Measurements from ENCODE around the gene TRPM5.
"Not testable (repeated sequence)": the region's sequence is repeated elsewhere in the genome, so short reads cannot be mapped to it uniquely, and the experiment has no call there.

The TRPM5 gene

DNA sequence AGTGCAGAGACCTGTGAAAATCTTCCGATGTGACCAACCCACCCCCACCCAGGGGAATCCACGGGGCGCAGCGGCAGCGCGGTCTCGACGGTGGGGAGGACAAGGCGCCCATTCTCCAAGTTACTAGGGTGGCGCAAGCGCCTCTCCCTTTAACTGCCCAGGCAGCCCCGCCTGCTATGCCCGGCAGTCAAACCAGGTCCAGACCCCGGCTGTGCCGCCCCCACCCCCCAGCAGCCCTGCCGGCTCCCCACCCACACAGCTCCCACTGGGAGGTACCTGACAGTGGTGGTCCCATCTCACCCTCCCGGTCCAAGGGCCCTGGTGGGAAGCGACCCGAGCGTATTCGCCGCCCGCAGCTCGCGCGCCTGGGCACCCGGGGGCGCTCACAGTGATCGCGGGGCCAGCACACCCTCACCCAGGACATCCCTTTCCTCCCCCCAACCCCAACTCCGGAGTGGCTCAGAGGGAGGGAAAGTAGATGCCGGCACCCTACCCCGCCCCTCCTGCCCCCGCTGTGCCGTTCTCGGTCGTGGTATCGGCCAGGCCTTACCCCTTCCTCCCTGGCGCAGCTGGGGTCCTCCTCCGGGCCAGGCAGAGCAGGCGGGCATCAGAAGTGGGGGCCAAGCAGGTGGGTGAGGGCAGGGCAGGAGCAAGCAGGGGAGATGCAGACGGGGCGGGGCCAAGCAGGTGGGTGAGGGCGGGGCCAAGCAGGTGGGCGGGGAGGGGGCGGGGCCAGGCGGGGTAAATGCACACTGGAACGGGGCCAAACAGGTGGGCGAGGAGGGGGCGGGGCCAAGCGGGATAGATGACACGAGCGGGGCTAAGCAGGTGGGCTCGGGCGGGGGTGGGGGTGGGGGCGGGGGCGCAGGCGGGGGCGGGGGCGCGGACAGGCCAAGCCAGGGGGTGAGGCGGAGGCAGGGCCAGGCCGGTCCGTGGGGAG, at the start of gene TRPM5:
Gene TRPM5 (minus strand): TSS at position 634 of the 940 bp plus-strand sequence. CDS start 21,478 bp downstream, outside the sequence.
- DNase-seq: peak; percentile 81

- no peak for DNase-seq
Observed at GRCh38 chr11:2489083-2489482, 44.8 kb upstream of the TRPM5 start.

- DNase-seq: no peak
Observed at GRCh38 chr11:2488004-2488403, 43.7 kb upstream of the TRPM5 start.

GRCh38 chr11:2484576-2485125, 40.3 kb upstream of the TRPM5 start:
- no peak for DNase-seq

- no peak for DNase-seq
Observed at GRCh38 chr11:2483426-2483825, 39.1 kb upstream of the TRPM5 start.

- no peak for DNase-seq
Observed at GRCh38 chr11:2482745-2483144, 38.4 kb upstream of the TRPM5 start.

GRCh38 chr11:2482204-2482603, 37.9 kb upstream of the TRPM5 start:
- no peak for DNase-seq

GRCh38 chr11:2481253-2481652, 36.9 kb upstream of the TRPM5 start:
- DNase-seq: peak; percentile 29

DNA sequence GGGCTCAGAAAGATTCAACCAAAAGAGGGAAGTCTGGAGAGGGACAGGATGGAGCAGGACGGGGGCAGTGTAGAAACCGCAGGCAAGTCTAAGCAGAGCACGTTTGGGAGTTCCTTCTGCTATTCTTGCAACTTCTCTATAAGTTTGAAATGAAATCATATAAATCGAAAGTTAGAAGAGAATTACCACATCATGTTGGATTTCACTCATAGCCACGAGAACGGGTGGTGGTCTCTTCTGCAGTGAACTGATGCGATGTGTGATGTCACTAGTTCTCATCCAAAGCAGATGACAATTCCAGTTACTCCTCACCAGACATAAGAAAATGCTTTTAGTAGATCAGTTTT, 36.5 kb upstream of the TRPM5 start:
- no peak for DNase-seq

DNA sequence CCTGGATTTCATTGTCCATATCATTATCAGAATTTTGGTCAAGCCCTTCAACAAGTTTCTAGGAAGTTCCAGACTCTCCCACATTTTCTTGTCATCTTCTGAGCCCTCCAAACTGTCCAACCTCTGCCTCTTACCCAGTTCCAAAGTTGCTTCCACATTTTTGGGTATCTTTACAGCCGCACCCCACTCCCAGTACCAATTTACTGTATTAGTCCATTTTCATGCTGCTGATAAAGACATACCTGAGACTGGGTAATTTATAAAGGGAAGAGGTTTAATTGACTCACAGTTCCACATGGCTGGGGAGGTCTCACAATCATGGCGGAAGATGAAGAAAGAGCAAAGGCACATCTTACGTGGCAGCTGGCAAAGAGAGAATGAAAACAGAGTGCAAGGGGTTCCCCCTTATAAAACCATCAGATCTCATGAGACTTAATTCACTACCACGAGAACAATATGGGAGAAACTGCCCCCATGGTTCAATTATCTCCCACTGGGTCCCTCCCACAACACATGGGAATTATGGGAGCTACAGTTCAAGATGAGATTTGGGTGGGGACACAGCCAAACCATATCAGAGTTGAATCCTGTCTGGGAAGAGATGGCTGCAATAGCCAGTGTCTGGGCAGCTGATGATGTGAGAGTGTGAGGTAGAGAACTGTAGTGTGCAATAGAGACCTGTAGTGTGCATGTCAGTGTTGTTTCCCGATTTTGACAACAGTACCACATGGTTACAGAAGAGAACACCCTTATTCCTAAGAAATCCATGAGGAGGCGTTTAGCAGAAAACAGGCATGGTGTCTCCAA, 36.0 kb upstream of the TRPM5 start:
- not testable (repeated sequence) for DNase-seq

DNA sequence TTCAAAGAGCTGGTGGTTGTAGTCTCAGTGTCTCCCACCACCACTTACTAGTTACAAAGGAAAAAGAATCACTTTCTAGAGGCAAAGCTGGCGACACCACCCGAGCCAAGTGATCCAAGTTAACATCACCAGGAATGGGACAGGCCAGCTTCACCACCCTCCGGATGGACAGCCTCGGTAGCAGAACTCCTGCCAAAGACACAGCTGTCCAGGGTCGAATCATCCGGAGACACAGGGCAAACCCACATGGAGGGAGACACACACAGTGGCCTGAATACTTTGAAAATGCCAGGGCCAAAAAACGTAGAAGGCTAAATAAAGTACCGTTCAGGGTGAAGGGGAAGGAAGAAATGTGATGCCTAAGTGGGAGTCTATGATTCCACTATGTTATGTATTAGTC, 33.6 kb upstream of the TRPM5 start:
- DNase-seq: no peak

DNA sequence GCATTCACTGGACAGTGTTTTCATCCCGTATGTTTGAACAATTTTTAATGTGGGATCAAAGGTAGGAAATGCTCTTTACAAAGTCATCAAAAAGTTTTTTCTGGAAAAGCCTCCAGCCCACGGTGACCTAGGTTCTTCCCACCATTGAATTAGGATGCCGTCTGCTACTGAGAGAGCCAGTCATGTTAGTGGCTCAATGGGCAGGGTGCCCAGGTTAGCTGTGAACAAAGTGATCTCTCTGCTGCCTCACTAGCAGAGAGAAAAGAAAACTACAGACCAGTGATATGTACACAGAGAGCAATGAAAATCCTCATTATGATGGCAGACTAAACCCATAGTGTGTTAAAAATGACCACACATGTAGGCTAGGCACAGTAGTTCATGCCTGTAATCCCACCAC, 32.9 kb upstream of the TRPM5 start:
- DNase-seq: no peak

- no peak for DNase-seq
Observed at GRCh38 chr11:2475136-2475918, 31.0 kb upstream of the TRPM5 start.

DNA sequence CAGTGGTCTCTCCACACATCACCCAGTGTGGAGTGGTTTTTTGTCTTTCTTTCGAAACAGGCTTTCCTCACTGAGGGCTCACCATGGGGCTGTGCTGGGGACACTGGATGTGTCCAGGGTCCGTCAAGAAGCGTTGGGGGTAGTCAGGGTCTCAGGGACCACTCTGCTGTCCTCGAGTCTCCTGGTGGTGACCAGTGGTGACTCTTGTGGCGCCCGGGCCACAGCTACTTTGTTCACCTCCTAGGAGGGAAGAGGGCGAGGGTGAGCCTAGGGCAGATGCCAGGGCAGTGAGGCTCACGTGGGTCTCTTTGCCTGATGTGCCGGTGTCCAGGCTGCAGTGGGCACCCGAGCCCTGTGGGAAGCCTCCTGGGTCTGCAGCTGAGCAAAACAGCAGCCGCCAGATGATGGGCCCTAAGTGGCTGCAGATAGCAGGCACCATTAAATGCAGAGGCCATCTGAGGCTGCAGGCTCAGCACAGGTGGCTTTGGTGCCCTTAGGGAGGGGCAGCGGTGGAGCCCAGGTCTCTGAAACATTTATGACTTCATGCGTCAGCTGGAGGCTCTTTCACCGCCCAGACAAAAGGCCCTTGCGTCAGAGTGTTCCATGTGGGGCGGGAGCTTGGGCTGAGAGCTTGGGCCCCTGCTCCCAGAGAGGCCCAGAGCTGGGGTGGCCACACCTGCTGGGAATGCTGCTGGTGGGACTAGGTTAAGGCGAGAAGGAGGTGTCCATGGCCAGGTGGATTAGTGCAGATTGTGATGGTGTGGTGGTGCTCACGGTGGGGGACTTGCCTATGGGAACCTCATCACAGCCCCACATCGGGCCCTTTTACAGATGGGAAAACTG, 30.0 kb upstream of the TRPM5 start:
- DNase-seq: no peak

- no peak for DNase-seq
Observed at GRCh38 chr11:2473361-2474058, 29.2 kb upstream of the TRPM5 start.

- DNase-seq: no peak
Observed at GRCh38 chr11:2472428-2473186, 28.3 kb upstream of the TRPM5 start.

GRCh38 chr11:2471804-2472096, 27.4 kb upstream of the TRPM5 start:
- no peak for DNase-seq

DNA sequence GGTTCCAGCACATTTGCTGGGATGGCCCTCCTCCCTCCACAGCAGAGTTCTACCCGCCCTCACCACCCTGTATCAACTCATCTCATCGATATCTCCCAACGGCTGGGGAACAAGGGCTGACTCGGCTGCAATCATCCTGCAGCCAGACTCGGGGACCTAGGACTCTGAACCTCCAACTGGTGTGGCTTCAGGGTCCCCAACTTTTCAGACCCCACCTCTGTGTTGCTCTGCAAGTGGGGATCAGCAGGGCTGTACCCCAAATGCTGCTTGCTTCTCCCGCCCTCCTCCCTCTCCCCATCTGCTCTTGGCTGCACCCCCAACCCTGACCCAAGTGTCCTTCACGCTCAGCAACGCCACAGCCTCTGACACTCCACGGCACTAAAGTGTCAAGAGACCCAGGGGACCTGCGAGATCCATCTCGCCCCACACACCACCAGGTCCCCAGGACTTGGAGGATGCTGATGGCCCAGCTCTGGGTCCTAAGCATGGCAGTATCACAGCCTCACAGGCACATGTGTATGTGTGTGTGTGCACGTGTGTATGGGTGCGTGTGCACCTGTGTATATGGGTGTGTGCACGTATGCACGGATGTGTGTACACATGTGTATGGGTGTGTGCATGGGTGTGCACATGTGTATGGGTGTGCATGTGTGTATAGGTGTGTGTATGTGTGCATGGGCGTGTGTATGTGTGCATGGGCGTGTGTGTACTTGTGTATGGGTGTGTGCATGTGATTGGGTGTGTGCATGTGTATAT, 26.9 kb upstream of the TRPM5 start:
- DNase-seq: no peak

- DNase-seq: no peak
Observed at GRCh38 chr11:2470495-2470894, 26.2 kb upstream of the TRPM5 start.

Measured in CD4-positive, alpha-beta T cell treated with Interleukin-6 for 4 hours (primary cell).